ENCODE measurements around the gene KANK4.

KANK4 gene

GRCh38 chr1:62207187-62207586, 112.0 kb downstream of the KANK4 start:
- DNase-seq (ENCODE audit: low read depth) = no peak

- DNase-seq (ENCODE audit: low read depth) = no peak
Measured at GRCh38 chr1:62198781-62199125, 120.5 kb downstream of the KANK4 start.

GRCh38 chr1:62198069-62198780, 121.0 kb downstream of the KANK4 start:
- no peak for DNase-seq (ENCODE audit: low read depth)

GRCh38 chr1:62196086-62196690, 123.0 kb downstream of the KANK4 start:
- DNase-seq (ENCODE audit: low read depth) = no peak

- no peak for DNase-seq (ENCODE audit: low read depth)
Measured at GRCh38 chr1:62194651-62195544, 124.3 kb downstream of the KANK4 start, which contains the start of gene L1TD1. TSS of gene L1TD1 (plus strand) at chr1:62194849. CDS start at chr1:62206629, 11,780 bp downstream.

- no peak for DNase-seq (ENCODE audit: low read depth)
Measured at GRCh38 chr1:62188111-62188510, 131.1 kb downstream of the KANK4 start.

GRCh38 chr1:62187548-62187947, 131.7 kb downstream of the KANK4 start:
- no peak for DNase-seq (ENCODE audit: low read depth)
